Mononuclear cell (primary cell): Measurements from ENCODE around the gene APPBP2. TPM values are rescaled to one million over a fixed set of nuclear protein-coding genes. Genes with fewer than 3 reads are reported as not detected.
"Not testable (repeated sequence)": the region's sequence is repeated elsewhere in the genome, so short reads cannot be mapped to it uniquely, and the experiment has no call there.

ENCODE experiments used
- H3K27me3 ChIP-seq: 2 replicates; pipeline ENCODE4 v1.6.0; 2011; ENCODE audit warnings: low read length, control low read depth; ENCODE audit not compliant: insufficient read depth
- H3K4me1 ChIP-seq: 2 replicates; pipeline ENCODE4 v1.5.1; 2011; ENCODE audit warnings: mild to moderate bottlenecking, low read length, control low read depth; ENCODE audit not compliant: insufficient read depth
- H3K4me3 ChIP-seq: 2 replicates; pipeline ENCODE4 v1.5.1; 2011; ENCODE audit warnings: mild to moderate bottlenecking, low read length, moderate library complexity
- H3K9me3 ChIP-seq: 2 replicates; pipeline ENCODE4 v1.5.1; 2011; ENCODE audit warnings: low read depth, mild to moderate bottlenecking, control low read depth, low read length
- total RNA-seq: library from RNA; depleted of rRNA; stranded (reverse); fragments of >200 nt; gene quantifications from one replicate; pipeline ENCODE4 v1.2.3, GENCODE V29; 2012

The APPBP2 gene
- total RNA-seq, 1 donor = 21.2 TPM

DNA sequence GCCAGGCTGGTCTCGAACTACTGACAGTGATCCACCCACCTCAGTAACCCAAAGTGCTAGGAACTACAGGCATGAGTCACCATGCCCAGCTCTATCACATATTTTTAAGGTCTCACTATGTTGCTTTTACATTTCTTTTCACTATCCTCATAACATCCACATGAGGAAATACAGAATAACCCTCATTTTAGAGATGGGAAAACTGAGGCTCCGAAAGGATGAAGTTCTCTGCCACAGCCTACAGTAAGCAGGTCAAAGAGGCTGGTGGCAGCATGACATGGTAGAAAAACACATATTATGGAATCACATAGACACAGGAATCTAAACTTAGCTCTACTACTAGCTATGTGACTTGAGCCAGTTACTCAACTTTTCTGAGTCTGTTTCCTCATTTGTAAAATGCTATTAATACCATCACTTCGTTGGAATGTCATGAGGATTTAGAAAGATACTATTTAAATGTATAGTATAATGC, 32.2 kb downstream of the APPBP2 start:
- Histone ChIP-seq H3K4me3 (no peak overlapping the region), H3K9me3 (no peaks in the 10 kb centered on the region), H3K27me3 (no peaks in the 10 kb centered on the region), H3K4me1 (no peaks in the 10 kb centered on the region)

DNA sequence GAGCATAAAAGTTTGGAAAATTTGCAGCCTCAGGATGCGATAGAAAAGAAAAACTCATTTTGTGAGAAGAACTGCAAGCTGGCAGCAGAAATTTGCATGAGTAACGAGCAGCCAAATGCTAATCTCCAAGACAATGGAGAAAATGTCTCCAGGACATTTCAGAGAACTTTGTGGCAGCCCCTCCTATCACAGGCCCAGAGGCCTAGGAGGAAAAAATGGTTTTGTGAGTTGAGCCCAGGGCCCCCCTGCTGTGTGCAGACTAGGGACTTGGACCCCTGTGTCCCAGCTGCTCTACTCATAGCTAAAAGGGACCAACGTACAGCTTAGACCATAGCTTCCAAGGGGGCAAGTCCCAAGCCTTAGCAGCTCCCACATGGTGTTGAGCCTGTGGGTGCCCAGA, 34.3 kb downstream of the APPBP2 start:
- Histone ChIP-seq H3K4me1 (no peaks in the 10 kb centered on the region), H3K9me3 (no peaks in the 10 kb centered on the region), H3K4me3 (no peak overlapping the region), H3K27me3 (no peaks in the 10 kb centered on the region)

DNA sequence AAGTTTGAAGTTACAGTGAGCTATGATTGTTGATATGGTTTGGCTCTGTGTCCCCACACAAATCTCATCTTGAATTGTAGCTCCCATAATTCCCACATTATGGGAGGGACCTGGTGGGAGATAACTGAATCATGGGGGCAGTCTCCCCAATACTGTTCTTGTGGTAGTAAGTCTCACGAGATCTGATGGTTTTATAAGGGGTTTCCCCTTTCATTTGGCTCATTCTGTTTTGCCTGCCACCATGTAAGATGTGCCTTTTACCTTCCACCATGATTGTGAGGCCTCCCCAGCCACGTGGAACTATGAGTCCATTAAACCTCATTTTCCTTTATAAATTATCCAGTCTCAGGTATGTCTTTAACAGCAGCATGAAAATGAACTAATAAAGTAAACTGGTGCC, 35.4 kb downstream of the APPBP2 start:
- H3K9me3 ChIP-seq, H3K27me3 ChIP-seq, H3K4me3 ChIP-seq, H3K4me1 ChIP-seq: not testable (repeated sequence)

DNA sequence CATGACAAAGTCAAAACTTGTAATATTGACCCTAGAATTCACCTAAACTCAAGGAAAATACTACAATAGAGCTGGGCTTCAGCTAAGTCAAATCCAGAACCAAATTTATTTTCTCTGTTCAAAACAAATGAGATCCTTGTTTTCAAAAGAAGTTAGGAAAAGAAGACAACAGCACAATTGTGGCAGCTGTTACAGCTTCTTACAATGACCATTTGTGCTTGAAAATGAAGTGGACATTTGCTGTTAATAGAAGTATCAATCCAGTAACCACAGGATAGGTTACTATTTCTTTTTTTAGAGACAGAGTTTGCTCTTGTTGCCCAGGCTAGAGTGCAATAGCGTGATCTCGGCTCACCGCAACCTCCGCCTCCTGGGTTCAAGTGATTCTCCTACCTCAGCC, 44.4 kb downstream of the APPBP2 start:
- H3K4me1 ChIP-seq = no peaks in the 10 kb centered on the region
- no peaks in the 10 kb centered on the region for H3K9me3 ChIP-seq
- H3K27me3 ChIP-seq = no peaks in the 10 kb centered on the region
- no peak overlapping the region for H3K4me3 ChIP-seq

DNA sequence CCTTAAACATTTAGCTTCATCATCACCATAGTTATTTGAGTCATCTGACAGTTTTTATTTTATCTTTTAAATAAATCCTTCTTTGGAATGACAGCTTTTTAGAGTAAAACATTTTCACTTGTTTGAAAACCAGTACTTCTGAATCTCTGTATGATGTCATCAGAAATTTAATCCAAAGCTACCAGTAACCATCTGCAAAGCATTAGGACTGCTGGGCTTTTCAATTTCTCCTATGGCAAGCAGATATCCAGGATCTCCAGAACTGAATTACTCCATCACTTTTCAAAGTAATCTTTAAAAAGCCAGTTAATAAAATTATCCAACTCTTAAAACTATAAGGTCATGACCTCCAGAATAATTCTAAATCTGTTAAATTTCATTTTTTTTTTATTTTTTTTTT, 52.3 kb downstream of the APPBP2 start:
- H3K4me1 ChIP-seq = peaks cover 7% of the 10 kb centered on the region
- no peaks in the 10 kb centered on the region for H3K9me3 ChIP-seq

DNA sequence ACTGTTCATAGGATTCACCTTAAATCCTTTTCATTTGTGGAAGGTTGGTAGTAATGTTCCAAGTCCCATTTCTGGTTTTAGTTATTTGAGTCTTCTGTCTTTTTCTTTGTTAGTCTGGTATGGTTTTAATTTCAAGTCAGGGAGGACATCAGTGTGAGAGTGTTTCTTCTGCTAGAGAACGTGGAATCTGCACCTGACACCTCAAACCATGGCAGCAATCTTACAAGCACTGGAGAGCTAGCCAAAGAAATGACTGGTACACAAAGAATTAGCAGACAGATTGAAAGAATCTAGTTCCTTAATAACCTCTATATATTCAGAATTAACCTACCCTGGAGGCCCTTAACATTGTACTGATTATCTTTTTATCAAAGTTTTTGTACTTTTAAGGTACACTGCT, 53.6 kb downstream of the APPBP2 start:
- no peak overlapping the region for H3K4me3 ChIP-seq
- no peaks in the 10 kb centered on the region for H3K27me3 ChIP-seq
- H3K9me3 ChIP-seq = no peaks in the 10 kb centered on the region
- peaks cover 7% of the 10 kb centered on the region for H3K4me1 ChIP-seq

More for the DNA sequence above, 52.3 kb downstream of the APPBP2 start:
- Histone ChIP-seq H3K4me3 (no peak overlapping the region), H3K27me3 (no peaks in the 10 kb centered on the region)

DNA sequence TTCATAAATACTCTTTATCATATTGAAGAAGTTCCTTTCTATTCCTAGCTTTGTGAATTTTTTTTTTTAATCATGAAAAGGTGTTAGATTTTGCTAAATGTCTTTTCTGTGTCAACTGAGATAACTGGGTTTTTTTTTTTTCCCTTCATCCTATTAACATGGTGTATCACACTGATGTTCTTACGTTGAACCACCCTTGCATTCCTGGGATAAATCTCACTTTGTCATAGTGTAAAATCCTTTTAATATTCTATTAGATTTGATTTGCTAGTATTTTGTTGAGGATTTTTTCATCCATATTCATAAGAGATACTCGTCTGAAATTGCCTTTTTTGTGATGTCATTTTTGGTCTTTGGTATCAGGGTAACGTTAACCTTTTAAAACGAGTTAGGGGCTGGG, 54.6 kb downstream of the APPBP2 start:
- Histone ChIP-seq H3K4me3 (no peak overlapping the region), H3K4me1 (peaks cover 7% of the 10 kb centered on the region), H3K27me3 (no peaks in the 10 kb centered on the region), H3K9me3 (no peaks in the 10 kb centered on the region)

DNA sequence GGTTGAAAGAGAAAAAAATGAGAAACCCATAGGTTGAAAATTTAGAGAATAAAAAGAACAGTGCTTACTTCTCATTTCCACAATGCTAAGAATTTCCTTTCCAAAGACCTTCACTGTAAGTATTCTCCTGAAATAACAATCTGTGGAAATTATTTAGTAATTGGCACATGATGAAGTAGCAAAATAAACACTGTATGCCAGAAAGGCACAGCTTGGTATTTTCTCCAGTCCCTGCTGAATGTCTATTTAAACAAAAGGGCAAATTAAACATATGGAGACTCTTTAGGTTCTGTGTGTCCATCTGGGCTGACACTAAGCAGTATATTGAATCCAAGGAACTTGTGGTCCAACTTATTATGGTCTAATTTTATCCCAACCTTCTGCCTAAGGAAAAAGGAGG, 57.7 kb downstream of the APPBP2 start:
- H3K4me3 ChIP-seq = no peak overlapping the region
- no peaks in the 10 kb centered on the region for H3K27me3 ChIP-seq
- H3K4me1 ChIP-seq = peaks cover 7% of the 10 kb centered on the region
- H3K9me3 ChIP-seq = no peaks in the 10 kb centered on the region

DNA sequence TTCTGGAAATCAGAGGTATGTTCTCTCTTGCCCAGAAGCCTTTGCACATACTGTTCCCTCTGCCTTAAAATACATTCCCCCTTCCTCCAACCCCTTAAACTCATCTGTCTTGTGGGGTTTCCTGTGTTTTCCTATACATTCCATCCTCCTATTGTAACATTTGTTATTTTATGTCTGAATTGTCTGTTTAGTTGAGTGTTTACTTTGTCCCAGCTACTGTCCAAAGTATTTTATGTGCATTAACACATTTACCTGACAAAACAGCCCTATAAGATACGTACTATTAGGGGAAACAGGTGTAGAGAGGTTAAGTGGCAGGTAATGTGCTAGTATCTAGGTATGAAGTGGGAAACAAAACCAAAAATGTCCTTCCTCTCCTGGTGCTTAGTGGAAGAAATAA, 61.7 kb downstream of the APPBP2 start:
- Histone ChIP-seq H3K27me3 (no peaks in the 10 kb centered on the region), H3K4me3 (no peak overlapping the region)

DNA sequence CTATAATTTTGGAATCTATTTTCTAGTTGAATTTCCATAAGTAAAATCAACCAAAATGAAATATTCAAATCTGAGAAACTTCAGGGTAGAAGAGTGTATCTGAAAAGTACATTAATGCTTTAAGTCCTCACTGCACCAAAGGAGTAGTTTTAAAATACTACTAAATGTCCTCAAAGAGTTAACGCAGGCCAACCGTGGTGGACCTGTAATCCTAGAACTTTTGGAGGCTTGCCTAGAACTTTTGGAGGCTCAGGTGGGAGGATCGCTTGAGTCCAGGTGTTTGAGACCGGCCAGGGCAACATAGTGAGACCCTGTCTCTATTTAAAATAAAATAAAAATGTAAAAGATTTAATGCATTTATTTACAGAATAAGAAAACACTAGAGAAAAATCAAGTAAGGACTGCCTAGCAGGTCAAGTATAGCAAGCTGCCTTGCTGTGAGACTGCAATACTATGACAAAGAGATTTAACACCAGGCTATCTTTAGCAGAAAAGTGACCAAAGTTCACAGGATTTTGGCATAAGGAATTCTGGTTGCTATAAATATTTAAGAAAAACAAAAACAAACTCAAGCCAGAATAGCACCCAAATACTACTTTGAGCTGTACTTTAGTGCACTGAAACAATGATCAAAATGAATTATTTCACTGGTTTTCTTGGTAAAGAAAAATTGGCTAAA, 62.7 kb downstream of the APPBP2 start:
- no peak overlapping the region for H3K4me3 ChIP-seq
- H3K9me3 ChIP-seq = no peaks in the 10 kb centered on the region
- no peaks in the 10 kb centered on the region for H3K27me3 ChIP-seq
- no peaks in the 10 kb centered on the region for H3K4me1 ChIP-seq

More for the DNA sequence above, 61.7 kb downstream of the APPBP2 start:
- no peaks in the 10 kb centered on the region for H3K9me3 ChIP-seq
- no peaks in the 10 kb centered on the region for H3K4me1 ChIP-seq

DNA sequence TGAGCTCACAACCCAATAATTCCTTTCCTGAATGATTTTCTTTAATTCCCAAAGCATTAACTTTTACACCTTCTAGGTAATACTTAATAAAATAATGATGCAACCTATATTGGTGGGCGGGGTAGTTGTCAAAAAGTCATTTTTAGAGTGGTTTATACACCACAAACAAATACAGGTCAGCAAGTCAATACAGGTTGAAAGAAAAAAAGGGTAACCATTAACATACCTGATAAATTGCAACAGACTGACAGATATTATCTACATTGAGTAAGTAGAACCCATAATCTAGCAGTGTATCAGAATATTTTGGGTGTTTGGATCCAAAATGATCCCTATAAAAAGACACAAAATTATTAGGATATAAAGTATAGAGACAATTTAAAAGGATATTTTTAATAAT, 64.5 kb downstream of the APPBP2 start:
- Histone ChIP-seq H3K27me3 (no peaks in the 10 kb centered on the region), H3K4me1 (no peaks in the 10 kb centered on the region), H3K4me3 (no peak overlapping the region), H3K9me3 (no peaks in the 10 kb centered on the region)

DNA sequence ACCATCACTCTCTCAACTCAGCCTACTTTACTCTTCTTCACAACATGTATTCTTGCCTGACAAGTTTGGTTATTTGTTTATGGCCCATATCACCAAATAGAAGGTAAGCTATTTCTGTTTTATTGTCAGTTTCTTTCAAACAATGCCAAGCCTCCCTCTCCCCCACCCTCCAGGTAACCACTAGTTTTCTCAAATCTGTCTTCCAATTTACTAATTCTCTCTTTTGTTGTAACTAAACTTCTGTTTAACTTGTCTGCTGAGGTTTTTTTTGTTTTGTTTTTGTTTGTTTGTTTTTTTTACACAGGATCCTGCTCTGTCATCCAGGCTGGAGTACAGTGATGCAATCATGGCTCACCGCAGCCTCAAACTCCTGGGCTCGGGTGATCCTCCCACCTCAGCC, 68.9 kb downstream of the APPBP2 start:
- H3K4me1 ChIP-seq = no peaks in the 10 kb centered on the region
- no peaks in the 10 kb centered on the region for H3K9me3 ChIP-seq
- H3K27me3 ChIP-seq = no peaks in the 10 kb centered on the region
- no peak overlapping the region for H3K4me3 ChIP-seq

DNA sequence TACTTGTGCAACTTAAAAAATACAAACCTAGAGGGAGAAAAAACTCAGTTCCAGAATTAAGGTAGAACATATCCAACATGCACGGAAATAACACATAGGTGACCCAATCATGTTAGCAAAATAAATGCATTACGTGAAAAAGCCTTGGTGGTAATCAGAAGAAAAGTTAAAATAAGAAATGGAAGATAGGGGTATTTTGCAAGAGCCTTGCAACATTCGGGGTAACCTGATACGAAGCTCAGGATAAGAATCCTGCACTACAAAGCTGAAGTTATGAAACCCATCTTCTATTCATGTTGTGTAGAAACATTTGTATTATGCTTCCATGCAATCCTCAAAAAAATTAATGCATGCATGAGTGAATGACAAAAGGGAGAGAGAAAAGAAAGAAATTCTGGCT, 70.7 kb downstream of the APPBP2 start:
- Histone ChIP-seq H3K4me1 (no peaks in the 10 kb centered on the region), H3K27me3 (no peaks in the 10 kb centered on the region), H3K9me3 (no peaks in the 10 kb centered on the region), H3K4me3 (no peak overlapping the region)

DNA sequence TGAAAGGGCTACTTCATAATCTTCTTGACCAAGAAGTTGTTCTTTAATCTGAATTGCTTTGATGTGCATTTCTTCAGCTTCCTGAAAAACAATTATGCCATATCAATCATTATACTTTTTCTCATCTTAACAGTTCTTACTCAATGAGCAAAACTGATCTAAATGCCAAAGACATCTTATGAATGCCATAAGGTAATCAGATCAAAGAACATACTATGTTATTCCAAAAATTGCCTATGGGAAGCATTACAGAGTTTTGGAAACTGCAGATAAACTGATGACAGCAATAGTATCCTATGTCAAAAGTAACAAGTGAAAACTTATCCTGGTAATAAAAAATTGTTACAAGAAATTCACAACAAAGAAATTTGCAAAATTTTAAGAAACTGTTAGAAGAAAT, 74.1 kb downstream of the APPBP2 start:
- Histone ChIP-seq H3K4me3 (no peak overlapping the region), H3K4me1 (no peaks in the 10 kb centered on the region), H3K27me3 (no peaks in the 10 kb centered on the region), H3K9me3 (no peaks in the 10 kb centered on the region)

DNA sequence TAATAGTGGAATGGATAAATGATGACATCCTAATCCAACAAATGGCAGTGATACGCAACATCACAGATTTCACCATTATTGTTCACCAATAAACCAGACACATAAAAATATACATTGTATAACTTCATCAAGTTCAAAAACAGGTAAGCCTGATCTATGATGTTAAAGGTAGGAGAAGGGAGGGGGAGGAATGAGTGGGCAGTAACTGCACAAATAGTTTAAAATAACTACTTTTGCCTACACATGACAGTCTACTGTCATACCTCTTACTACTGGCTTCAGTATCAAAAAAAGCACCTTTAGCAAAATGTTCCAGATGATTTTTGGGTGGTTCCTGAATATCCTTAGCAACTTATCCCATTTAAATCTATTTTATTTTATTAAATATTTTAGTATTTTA, 75.0 kb downstream of the APPBP2 start:
- H3K4me1 ChIP-seq = no peaks in the 10 kb centered on the region

DNA sequence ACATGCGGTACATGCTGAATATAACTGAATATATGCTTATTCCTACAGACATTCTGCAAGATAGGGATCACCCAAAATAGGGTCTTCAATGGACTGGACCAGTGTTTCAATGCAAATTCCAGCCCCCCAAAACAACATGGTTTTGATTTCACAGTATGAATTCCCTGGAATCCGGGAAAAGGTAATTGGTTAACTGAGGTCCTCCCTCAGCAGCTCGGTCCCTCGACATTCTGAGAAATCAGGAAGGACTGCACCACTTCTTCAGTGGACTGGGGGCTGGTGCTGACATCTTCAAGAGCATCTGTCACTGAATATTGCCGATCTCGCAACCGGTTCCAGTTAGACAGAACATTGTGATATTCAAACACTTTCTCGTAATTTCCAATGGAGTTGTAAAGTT, 78.7 kb downstream of the APPBP2 start:
- no peaks in the 10 kb centered on the region for H3K4me1 ChIP-seq
- H3K9me3 ChIP-seq = no peaks in the 10 kb centered on the region
- H3K4me3 ChIP-seq = no peak overlapping the region
- H3K27me3 ChIP-seq = no peaks in the 10 kb centered on the region

More for the DNA sequence above, 75.0 kb downstream of the APPBP2 start:
- H3K9me3 ChIP-seq = no peaks in the 10 kb centered on the region
- no peaks in the 10 kb centered on the region for H3K27me3 ChIP-seq
- no peak overlapping the region for H3K4me3 ChIP-seq
